MM.1S (cell line): ENCODE results near the gene TPM2.

ENCODE experiments used
- DNase-seq: peaks from one replicate; pipeline ENCODE4 v3.0.0-alpha.2; 2015
- H2AFZ ChIP-seq: fragments of 300-600 bp; sonication (generic); 2 replicates; pipeline ENCODE4 v1.6.0; 2016; ENCODE audit warnings: antibody characterized with exemption, low read length
- H3F3A ChIP-seq: fragments of 300-600 bp; sonication (generic); 2 replicates; pipeline ENCODE4 v1.6.1; 2016; ENCODE audit warnings: mild to moderate bottlenecking, antibody characterized with exemption, low read length, moderate library complexity, mixed read lengths; ENCODE audit not compliant: insufficient read depth
- H3K27ac ChIP-seq: fragments of 300-600 bp; sonication (generic); 2 replicates; pipeline ENCODE4 v1.5.1; 2016; ENCODE audit warnings: mild to moderate bottlenecking, low read length
- H3K27me3 ChIP-seq: fragments of 300-600 bp; sonication (generic); replicated peaks from 2 replicates; pipeline ENCODE4 v1.6.0; 2016; ENCODE audit warnings: low read length; ENCODE audit not compliant: insufficient read depth
- H3K36me3 ChIP-seq: fragments of 300-600 bp; sonication (generic); replicated peaks from 2 replicates; pipeline ENCODE4 v1.6.1; 2016; ENCODE audit warnings: mild to moderate bottlenecking, low read length, mixed read lengths; ENCODE audit not compliant: insufficient read depth
- H3K4me1 ChIP-seq: fragments of 300-600 bp; sonication (generic); 2 replicates; pipeline ENCODE4 v1.6.1; 2016; ENCODE audit warnings: low read length, mixed read lengths
- H3K4me2 ChIP-seq: fragments of 300-600 bp; sonication (generic); 2 replicates; pipeline ENCODE4 v1.6.0; 2016; ENCODE audit warnings: low read depth, low read length
- H3K4me3 ChIP-seq: fragments of 300-600 bp; sonication (generic); 2 replicates; pipeline ENCODE4 v1.5.1; 2016; ENCODE audit warnings: low read length, mixed read lengths
- H3K79me2 ChIP-seq: fragments of 300-600 bp; sonication (generic); 2 replicates; pipeline ENCODE4 v1.6.1; 2016; ENCODE audit warnings: mixed run types, low read length, mixed read lengths
- H3K9ac ChIP-seq: fragments of 300-600 bp; sonication (generic); 2 replicates; pipeline ENCODE4 v1.6.1; 2016; ENCODE audit warnings: low read length, mixed read lengths
- H3K9me2 ChIP-seq: fragments of 300-600 bp; sonication (generic); replicated peaks from 2 replicates; pipeline ENCODE4 v1.6.1; 2016; ENCODE audit warnings: mild to moderate bottlenecking, low read length, mixed read lengths; ENCODE audit not compliant: insufficient read depth
- H3K9me3 ChIP-seq: fragments of 300-600 bp; sonication (generic); replicated peaks from 2 replicates; pipeline ENCODE4 v1.6.1; 2016; ENCODE audit warnings: mild to moderate bottlenecking, low read length, mixed read lengths; ENCODE audit not compliant: insufficient read depth
- H4K20me1 ChIP-seq: fragments of 300-600 bp; sonication (generic); 2 replicates; pipeline ENCODE4 v1.6.1; 2016; ENCODE audit warnings: mild to moderate bottlenecking, low read length, moderate library complexity, mixed read lengths; ENCODE audit not compliant: insufficient read depth
- CTCF ChIP-seq: fragments of 300-600 bp; sonication (generic); IDR thresholded peaks from 2 replicates; pipeline ENCODE4 v1.5.1; 2016; ENCODE audit warnings: antibody characterized with exemption, low read length, mixed read lengths
- EZH2 ChIP-seq: fragments of 300-600 bp; sonication (generic); optimal IDR thresholded peaks from 2 replicates; pipeline ENCODE3; 2017; ENCODE audit warnings: low read depth, mild to moderate bottlenecking, antibody characterized with exemption, low read length, mixed read lengths
- EZH2phosphoT487 ChIP-seq: fragments of 300-600 bp; sonication (generic); IDR thresholded peaks from 2 replicates; pipeline ENCODE4 v1.6.1; 2018; ENCODE audit warnings: antibody characterized with exemption, low read length

Gene TPM2

GRCh38 chr9:35732800-35733541, 43.2 kb upstream of the TPM2 start:
- DNase-seq: peak; percentile 59
- H4K20me1 ChIP-seq: no peaks in the 10 kb centered on the region
- H3K4me1 ChIP-seq: peaks cover 31% of the 10 kb centered on the region
- H3K9me3 ChIP-seq: no peaks in the 10 kb centered on the region
- no peaks in the 10 kb centered on the region for H3K9me2 ChIP-seq
- H3F3A ChIP-seq: peaks cover 31% of the 10 kb centered on the region; the same call in 1 of the 2 replicates
- no peak for TF ChIP-seq CTCF
- TF ChIP-seq EZH2phosphoT487: no peak
- no peak for TF ChIP-seq EZH2
- 0 out of 2 replicates have a peak, but pooled peaks cover 3% of the 10 kb centered on the region for H3K36me3 ChIP-seq
- peak overlapping the region; percentile 90 for H3K4me3 ChIP-seq
- peak overlapping the region; percentile 65 for H2AFZ ChIP-seq
- peaks cover 62% of the 10 kb centered on the region for H3K79me2 ChIP-seq
- no peaks in the 10 kb centered on the region for H3K27me3 ChIP-seq
- peak overlapping the region; percentile 78 for H3K9ac ChIP-seq
- peak overlapping the region; percentile 78 for H3K4me2 ChIP-seq
- H3K27ac ChIP-seq: peak overlapping the region; percentile 75; the same call in 1 of the 2 replicates

- Histone ChIP-seq H3K4me1 (peaks cover 31% of the 10 kb centered on the region), H3K9me3 (no peaks in the 10 kb centered on the region), H3K79me2 (peaks cover 68% of the 10 kb centered on the region), H3K4me3 (peak within 1 kb of the TSS; percentile 90), H3K27me3 (no peaks in the 10 kb centered on the region), H3K4me2 (peak within 1 kb of the TSS; percentile 94), H3K9ac (peak within 1 kb of the TSS; percentile 78), H4K20me1 (no peaks in the 10 kb centered on the region), H3F3A (peaks cover 31% of the 10 kb centered on the region; the same call in 1 of the 2 replicates), H2AFZ (peak within 1 kb of the TSS; percentile 86), H3K9me2 (no peaks in the 10 kb centered on the region), H3K36me3 (0 out of 2 replicates have a peak, but pooled peaks cover 3% of the 10 kb centered on the region), H3K27ac (peak within 1 kb of the TSS; percentile 75; the same call in 1 of the 2 replicates)
- DNase-seq: peak; percentile 98
- TF ChIP-seq EZH2phosphoT487 (no peak), CTCF (peak; percentile 20; the same call in 1 of the 2 replicates)
Observed at GRCh38 chr9:35732185-35732799, 42.6 kb upstream of the TPM2 start, which contains the start of the genes CREB3 and TLN1. Gene CREB3 (plus strand): TSS chr9:35732666. CDS start chr9:35732773, 107 bp downstream. Gene TLN1 (minus strand): TSS chr9:35732195. CDS start chr9:35725694, 6,501 bp downstream.

DNA sequence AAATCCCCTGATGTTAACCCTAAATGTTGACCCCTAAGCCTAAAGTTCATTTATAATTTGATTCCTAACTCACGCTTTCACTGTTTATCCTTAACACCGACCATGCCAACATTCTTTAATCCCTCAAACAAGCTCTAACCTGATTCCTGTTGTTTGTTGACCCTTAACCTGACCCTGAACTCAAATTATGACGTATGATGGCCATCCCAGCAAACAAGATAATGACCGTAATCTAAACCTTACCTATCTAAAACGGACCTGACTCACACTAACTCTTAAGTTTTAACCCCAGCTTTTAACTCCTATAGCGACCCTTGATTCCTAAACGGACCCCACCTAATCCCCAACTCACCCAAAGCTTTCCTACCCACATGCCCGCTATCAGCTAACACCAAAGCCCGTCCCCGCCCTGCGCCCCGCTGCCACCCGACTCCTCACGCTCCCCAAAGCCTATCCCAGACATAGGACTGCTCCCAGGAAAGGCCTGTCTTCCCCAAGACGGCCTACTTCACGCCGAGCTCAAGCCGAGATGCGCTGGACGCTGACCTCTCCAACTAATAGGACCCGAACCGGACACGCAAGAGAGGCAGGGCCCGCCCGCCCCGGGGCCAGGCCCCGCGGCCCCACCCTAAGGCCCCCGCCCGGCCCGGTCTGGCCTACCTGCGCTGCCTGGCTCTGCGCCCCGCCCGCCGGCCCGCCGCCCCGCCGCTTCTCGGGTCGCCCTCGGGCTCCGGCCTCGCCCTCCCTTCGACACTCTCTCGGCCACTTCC, 41.9 kb upstream of the TPM2 start:
- H2AFZ ChIP-seq: peak overlapping the region; percentile 86

More for the DNA sequence above, 41.9 kb upstream of the TPM2 start:
- peak overlapping the region; percentile 78 for H3K9ac ChIP-seq
- H4K20me1 ChIP-seq: no peaks in the 10 kb centered on the region
- H3K27ac ChIP-seq: peak overlapping the region; percentile 75; the same call in 1 of the 2 replicates
- H3K4me3 ChIP-seq: peak overlapping the region; percentile 90
- TF ChIP-seq EZH2phosphoT487 (no peak), EZH2 (no peak), CTCF (no peak)
- no peak for DNase-seq
- no peaks in the 10 kb centered on the region for H3K9me2 ChIP-seq
- peaks cover 75% of the 10 kb centered on the region for H3K79me2 ChIP-seq
- H3K9me3 ChIP-seq: no peaks in the 10 kb centered on the region
- H3K36me3 ChIP-seq: no peaks in the 10 kb centered on the region
- no peaks in the 10 kb centered on the region for H3K27me3 ChIP-seq
- peak overlapping the region; percentile 94 for H3K4me2 ChIP-seq
- peaks cover 31% of the 10 kb centered on the region for H3K4me1 ChIP-seq
- peaks cover 31% of the 10 kb centered on the region; the same call in 1 of the 2 replicates for H3F3A ChIP-seq
